GM12872 (cell line): Measurements from ENCODE around the gene CALHM2.

Experiments used
- TF ChIP-seq, protein P1 (sequence below): IDR thresholded peaks from 3 replicates; pipeline ENCODE4 v1.5.1; 2011; ENCODE audit warnings: low read depth, mild to moderate bottlenecking, low read length, moderate library complexity; ENCODE audit not compliant: insufficient read depth

Gene CALHM2

DNA sequence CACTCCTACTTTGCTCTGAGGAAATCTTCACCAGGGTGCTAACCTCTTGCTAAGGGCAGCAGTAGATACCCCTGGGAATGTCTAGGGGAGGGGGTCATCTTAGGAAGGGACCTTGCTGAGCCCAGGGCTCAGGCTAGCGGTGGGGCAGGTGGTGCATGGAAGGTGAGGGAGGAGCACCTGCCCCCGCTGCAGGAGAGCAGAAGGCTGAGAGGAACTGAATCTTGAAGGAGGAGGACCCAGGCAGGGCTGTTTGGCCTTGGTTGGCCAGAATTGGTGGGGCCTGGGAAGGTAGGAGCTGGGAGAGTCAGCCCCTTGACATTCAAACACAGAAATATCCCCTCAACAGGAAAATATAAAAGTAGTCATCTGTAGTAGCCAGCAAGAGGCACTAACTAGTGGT, 19.8 kb upstream of the CALHM2 start:
- TF ChIP-seq, protein P1, sequence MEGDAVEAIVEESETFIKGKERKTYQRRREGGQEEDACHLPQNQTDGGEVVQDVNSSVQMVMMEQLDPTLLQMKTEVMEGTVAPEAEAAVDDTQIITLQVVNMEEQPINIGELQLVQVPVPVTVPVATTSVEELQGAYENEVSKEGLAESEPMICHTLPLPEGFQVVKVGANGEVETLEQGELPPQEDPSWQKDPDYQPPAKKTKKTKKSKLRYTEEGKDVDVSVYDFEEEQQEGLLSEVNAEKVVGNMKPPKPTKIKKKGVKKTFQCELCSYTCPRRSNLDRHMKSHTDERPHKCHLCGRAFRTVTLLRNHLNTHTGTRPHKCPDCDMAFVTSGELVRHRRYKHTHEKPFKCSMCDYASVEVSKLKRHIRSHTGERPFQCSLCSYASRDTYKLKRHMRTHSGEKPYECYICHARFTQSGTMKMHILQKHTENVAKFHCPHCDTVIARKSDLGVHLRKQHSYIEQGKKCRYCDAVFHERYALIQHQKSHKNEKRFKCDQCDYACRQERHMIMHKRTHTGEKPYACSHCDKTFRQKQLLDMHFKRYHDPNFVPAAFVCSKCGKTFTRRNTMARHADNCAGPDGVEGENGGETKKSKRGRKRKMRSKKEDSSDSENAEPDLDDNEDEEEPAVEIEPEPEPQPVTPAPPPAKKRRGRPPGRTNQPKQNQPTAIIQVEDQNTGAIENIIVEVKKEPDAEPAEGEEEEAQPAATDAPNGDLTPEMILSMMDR = no peak

DNA sequence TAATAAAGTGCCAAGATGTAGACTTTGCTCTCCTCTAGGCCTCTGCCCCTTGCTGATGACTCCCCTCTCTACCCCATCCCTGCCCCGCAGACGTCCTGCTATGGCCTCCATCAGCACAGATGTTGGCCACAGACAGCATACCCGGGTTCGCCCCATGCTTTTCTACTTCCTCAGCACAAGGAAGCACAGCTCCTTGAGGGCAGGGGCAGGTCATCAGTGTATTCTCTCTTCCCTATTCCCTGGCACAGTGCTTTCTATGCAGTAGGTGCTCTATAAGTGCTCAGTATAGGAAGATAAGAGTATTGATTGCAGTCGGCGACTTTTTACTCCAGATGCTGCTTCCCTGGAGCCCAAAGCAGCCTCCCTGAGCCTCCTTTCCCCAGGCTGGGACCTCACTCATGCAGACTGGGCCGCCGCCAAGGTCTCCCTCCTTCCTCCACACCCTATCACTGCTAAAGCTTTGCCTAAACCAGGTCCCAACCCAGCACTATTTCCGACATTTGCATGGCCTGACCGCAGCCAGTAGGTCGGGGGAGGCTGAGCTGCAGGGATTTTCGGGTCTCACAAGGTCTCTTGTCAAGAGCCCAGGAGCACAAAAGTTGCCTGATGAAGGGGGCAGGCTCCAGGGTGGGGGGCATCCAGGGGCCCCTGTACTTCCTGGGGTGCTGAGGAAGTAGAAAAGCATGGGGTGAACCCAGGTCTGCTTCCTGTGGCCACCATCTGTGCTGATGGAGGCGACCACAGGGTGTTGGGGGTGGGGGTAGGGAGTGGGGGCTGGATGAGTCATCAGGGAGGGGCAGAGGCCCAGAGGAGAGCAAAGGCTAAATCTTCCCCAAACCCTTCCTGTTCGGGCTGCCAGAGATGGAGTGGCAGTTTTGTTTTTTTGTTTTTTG, 18.8 kb upstream of the CALHM2 start:
- TF ChIP-seq, protein P1 = no peak

DNA sequence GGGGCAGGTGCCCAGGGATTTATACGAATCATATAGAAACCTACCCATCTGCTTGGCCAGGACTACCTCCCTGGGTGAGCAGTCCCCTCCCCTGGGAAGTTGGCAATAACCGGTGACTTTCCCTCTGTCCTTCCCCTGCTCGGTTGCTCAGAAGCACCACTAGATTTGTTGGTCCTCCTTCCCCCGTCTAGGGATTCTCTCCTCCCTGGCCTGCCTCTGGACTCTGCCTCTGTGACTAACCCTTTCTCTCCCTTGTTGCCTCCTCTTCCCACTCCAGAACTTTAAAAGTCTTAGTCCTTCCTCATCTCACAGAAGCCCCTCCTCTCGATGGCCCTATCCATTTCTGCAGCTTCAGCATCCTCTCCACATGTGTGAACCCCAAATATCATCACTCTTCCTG, 17.0 kb upstream of the CALHM2 start:
- TF ChIP-seq, protein P1 = no peak

DNA sequence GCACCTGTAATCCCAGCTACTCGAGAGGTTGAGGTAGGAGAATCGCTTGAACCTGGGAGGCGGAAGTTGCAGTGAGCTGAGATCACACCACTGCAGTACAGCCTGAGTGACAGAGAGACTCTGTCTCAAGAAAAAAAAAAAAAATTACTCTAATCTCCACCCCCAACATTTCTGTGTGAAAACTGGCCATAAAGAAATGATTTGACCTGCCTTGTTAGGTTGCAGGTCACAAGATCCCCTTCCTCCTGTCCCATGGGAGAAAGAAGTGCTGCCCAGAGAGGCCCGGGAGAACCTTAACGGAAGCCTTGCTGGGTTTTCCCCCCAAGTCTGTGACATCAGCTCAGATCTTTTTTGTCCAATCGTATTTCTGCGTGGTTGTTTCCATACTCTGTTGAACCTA, 15.2 kb upstream of the CALHM2 start:
- TF ChIP-seq, protein P1 = no peak

DNA sequence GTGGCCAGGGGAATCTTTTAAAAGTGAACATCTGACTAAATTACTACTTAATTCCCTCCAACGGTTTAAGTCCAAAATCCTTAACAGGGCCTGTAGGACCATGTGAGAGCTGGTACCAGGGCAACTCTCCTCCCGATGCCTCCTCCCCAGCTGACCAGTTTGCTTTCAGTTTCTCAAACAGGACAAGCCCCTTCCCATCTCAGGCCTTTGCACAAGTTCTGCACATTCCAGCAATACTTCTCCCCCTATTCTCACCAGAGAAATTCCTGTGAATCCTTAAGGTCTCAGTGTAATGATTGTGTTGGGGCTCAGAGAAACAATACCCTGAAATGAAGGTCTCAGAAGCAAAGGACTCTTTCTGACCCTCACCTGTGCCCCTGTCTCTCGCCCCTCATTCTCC, 14.6 kb upstream of the CALHM2 start:
- TF ChIP-seq, protein P1 = no peak

DNA sequence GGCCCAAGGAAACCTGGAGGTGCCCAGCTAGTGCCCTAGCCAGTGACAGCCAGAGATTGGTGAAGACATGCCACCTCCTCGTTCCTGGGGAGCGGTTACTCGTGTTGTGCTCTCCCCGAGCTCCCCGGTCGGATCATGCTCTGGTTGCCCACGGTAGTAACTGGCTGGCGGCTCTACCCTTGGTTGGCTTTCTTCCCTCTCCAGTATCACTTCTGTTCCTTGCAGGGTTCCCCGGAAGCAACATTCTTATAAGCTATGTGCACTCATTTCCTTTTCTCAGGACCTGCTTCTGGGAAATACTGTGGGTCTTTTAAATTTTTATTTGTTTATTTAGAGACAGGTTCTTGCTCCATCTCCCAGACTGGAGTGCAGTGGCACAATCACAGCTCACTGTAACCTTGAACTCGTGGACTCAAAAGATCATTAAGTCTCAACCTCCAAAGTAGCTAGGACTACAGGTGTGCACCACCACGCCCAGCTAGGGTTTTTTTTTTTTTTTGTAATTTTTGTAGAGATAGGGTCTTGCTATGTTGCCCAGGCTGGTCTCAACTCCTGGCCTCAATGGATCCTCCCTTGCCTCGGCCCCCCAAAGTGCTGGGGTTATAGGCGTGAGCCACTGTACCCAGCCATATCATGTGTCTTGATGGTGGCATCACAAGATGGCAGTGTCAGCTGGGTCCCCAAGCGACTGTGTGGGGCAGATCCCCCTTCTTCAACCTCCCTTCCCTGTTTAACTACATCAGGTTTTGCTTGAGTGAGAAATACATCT, 13.4 kb upstream of the CALHM2 start:
- TF ChIP-seq, protein P1 = no peak

DNA sequence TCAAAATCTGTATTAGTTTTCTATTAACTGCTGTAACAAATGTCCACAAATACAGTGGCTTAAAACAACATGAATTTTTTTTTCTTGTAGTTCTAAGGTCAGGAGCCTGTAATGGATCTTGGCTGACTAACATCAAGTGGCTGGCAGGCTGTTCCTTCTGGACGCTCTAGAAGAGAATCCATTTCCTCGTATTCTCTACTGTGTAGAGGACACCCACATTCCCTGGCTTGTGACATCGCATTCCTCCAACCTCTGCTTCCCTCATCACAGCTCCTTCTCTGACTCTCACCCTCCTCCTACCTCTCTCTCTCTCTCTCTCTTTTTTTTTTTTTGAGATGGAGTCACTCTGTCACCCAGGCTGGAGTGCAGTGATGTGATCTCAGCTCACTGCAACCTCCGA, 11.3 kb upstream of the CALHM2 start:
- TF ChIP-seq, protein P1 = no peak
